EL (cell line): ENCODE results near the gene GOLGA8K.
"Not testable (repeated sequence)": the region's sequence is repeated elsewhere in the genome, so short reads cannot be mapped to it uniquely, and the experiment has no call there.

Experiments
- DNase-seq: peaks from one replicate; pipeline ENCODE4 v3.0.0-alpha.2; 2016

The GOLGA8K gene, protein sequence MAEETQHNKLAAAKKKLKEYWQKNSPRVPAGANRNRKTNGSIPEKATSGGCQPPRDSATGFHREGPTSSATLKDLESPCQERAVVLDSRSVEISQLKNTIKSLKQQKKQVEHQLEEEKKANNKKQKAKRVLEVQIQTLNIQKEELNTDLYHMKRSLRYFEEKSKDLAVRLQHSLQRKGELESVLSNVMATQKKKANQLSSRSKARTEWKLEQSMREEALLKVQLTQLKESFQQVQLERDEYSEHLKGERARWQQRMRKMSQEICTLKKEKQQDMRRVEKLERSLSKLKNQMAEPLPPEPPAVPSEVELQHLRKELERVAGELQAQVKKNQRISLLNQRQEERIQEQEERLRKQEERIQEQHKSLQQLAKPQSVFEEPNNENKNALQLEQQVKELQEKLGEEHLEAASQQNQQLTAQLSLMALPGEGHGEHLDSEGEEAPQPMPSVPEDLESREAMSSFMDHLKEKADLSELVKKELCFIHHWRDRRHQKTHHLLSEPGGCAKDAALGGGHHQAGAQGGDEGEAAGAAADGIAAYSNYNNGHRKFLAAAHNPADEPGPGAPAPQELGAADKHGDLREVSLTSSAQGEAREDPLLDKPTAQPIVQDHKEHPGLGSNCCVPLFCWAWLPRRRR

DNA sequence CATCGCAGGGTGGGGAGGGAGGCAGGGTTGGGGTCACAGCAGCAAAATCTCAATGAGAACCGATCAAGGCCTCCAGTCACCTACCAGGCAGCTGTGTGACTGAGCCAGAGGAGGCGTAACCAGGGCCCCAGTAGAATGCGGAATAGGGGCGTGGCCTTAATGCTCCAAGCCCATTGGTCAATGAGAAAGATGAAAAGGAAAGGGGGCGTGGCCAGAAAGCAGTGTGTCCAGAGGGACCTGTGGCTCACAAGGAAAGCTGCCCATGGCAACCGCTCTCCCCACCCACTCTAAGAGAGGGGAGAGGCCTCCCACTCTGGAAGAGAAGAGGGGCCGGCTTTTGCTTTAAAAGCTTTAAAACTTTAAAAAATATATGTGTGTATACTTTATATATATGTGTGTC lies at the start of gene GOLGA8K:
Gene GOLGA8K (minus strand): TSS at position 101 of the 400 bp plus-strand sequence. CDS start 98 bp downstream, at position 3.
- DNase-seq = not testable (repeated sequence)

DNA sequence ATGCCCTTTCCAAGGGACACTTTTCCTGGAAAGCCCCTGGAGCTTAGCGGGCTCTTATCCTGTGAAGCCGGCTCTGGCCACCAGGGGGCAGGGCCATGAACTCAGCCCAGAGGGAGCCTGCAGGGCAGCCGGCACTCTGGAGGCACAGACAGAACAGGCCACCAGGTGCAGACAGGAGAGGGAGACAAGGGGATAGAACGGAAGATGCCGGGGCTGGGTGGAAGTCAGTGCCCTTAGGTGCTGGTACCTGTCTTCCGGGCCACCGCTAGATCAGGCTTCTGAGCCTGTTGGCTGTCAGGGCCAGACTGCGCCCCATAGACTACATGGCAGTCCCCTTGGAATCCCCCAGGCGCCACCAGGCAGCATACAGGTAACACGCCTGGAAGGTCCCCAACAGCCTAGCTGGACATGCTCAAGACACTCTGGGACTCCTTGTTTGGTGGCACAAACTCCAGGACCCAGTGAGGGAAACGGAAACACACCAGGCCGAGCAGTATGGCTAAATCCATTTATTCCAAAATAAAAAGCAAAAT lies 37.4 kb upstream of the GOLGA8K start:
- not testable (repeated sequence) for DNase-seq

DNA sequence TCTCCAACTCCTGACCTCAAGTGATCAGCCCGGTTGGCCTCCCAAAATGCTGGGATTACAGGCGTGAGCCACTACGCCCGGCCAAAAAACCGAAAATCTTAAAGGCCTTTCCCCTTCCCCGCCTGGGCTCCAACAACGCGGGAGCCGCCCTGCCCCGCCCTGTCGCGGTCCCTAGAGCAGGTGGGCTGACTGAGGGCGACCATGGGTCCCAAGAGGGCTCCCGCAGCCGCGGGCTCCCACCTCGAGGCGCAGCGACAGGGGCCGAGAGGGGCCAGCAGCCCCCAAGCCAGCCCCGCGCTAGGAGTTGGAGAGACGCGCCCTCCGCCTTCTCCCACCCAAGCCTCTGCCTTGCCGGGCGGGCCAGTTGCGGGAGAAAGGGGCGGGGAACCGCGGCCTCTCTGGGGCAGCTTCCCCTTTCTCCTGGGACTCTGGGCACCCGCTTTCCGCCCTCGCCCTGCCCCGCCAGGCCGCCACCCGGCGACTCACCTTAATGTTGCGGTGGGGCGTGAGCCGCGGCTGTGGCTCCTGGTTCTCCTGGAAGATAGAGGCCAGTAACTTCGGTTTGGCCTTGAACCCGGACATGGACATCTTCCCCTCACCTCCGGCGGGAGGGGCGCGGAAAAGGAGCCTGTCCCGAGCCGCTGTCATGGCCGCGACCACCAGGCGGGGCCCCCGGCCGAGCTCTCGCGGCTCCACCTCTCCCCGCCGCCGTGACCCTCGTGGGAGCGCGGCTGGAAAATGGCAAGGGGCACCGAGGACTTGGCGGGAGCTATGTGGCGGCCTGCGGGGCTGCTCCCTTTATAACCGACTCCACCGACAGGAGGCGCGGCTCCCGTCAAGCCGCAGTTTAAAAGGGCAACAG lies 31.2 kb upstream of the GOLGA8K start:
- DNase-seq = not testable (repeated sequence)

DNA sequence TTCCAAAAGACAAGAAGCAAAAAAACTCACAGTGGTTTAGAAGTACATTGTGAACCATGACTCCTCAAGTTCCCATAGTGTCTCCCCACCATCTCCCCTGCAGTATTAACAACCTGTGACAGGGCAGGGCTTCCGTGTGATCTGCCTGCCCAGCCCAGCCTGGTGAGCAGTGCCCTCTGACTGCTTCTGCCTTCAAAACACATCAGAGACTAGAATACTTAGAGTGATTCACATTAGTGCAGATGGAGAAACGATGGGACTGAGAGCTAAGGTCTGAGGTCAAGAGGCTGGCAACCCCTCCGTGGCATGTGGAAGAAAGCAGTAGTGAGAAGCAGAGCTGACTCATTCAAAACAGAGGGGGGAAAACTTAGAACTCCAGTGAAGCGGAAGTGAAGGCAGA lies 24.5 kb upstream of the GOLGA8K start:
- DNase-seq = not testable (repeated sequence)

DNA sequence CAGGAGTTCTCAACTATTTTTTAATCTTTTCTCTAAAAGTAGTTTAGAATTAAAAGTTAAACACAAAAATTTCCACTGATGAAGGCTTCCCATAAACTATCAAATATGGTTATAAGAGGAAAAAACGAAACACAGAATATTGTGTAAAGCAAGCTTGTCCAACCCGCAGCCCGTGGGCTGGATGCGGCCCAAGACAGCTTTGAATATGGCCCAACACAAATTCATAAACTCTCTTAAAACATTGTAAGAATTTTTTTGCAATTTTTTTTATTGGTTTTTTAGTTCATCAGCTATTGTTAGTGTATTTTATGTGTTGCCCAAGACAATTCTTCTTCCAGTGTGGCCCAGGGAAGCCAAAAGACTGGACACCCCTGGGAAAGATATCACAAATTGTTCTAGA lies 23.4 kb upstream of the GOLGA8K start:
- not testable (repeated sequence) for DNase-seq

DNA sequence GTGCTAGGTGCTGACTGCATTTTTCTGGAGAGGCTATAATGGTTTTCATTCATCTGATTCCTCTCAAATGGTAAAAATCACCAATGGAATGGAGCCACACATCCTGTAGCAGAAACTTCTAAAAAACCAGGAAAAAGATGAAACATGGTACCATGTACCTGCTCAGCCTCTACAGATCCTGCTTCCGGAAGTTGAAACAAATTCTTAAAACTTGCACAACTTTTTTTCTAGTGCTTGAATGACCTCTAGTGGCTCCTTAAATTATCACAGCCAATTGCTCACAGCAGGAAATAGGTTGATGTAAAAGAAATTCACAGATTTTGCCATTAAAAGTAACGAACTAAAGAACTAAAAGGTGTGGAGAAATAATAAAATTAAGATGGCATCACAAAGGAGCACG lies 4.8 kb upstream of the GOLGA8K start:
- DNase-seq = not testable (repeated sequence)

DNA sequence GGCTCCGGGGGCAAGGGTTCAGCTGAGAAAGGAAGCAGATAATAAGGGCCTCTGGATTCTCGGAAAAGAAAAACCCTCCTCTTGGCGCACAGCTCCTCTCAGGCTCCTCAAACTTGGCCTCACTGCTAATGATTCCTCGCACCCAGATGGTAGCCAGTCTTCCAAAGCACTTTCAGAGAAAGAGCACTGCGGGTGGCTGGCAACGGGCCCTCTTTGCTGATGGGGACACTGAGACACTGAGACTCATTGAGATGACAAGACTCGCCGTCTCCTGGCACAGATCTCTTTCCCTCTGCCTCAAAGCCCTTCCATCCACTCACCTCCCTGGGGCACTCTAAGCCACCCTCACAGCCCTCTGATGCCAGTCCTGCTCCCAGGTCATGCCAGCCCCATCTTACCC lies 6.6 kb downstream of the GOLGA8K start:
- DNase-seq = not testable (repeated sequence)

DNA sequence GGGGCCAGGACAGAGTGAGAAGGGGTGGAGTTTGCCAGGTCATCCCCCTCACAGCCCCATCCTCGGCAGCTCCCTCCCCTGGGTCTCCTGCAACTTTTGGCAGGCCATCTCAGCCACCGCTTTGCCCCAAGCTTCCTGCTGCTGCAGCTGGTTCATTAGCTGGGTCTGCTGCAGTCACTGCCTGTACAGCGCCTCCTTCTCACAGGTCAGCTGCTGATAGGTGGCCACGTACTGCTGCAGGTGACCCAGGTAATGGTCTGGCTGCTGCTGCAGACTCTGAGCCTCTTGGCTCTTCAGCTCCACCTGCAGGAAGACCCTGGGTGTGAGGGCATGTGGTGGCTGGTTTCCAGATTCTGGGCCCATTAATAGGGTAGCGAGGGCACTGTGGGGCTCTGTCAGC lies 8.3 kb downstream of the GOLGA8K start:
- DNase-seq = not testable (repeated sequence)

DNA sequence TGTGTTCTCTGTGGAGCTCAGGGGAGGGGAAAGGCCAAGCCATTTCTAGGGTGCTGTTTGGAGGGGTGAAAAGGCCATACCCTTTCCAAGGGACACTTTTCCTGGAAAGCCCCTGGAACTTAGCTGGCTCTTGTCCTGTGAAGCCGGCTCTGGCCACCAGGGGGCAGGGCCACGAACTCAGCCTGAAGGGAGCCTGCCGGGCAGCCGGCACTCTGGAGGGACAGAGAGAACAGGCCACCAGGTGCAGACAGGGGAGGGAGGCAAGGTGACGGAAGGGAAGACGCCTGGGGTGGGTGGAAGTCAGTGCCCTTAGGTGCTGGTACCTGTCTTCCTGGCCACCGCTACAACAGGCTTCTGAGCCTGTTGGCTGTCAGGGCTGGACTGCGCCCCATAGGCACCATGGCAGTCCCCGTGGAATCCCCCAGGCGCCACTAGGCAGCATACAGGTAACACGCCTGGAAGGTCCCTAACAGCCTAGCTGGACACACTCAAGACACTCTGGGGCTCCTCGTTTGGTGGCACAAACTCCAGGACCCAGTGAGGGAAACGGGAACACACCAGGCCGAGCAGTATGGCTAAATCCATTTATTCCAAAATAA lies 14.9 kb downstream of the GOLGA8K start:
- DNase-seq = not testable (repeated sequence)

DNA sequence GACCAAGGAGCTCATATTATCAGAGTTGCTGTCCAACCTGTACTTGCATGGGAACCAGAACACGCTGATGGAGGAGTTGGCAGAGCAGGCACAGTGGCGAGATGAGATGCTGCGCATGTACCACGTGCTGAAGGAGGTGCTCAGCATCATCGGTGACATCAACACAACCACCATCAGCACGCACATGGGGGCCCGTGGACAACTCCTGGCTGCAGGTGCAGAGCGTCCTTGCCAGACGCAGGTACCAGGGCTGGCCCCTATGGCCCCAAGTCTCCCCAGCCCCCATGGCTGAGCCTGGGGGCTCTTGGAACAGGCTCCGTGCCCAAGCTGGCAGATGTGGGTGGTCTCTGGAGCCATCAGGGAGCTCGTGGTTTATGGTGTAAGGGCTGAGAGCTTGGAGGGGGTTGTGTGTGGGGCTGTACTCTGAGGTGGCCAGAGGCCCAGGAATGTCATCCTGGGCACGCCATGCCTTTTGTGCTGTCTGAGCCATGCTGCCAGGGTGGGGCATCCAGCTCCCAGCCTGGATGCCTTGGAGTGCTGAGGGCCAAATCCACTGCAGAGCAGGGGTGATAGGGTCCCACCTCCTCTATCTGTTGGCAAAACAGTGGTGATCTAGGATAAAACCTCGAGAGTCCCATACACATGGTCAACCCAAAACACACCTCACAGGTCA lies 17.1 kb downstream of the GOLGA8K start:
- not testable (repeated sequence) for DNase-seq

DNA sequence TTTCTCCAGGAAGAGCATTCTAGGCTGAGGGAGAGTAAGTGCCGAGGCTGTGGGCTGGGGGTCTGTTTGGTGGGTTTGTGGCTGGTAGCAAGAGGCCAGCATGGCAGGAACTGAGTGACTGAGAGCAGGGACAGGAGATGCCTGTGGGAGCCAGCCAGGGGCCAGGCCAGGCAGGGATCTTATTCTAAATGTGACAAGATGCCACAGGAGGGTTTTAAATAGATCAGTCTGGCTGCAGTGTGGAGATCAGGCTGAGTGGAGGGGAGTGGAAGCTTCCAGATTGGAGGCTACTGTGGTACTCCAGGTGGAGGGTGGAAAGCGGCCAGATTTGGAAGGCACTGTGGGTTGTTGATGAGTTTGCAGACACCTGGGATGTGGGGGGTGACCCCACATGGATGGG lies 28.9 kb downstream of the GOLGA8K start:
- not testable (repeated sequence) for DNase-seq

DNA sequence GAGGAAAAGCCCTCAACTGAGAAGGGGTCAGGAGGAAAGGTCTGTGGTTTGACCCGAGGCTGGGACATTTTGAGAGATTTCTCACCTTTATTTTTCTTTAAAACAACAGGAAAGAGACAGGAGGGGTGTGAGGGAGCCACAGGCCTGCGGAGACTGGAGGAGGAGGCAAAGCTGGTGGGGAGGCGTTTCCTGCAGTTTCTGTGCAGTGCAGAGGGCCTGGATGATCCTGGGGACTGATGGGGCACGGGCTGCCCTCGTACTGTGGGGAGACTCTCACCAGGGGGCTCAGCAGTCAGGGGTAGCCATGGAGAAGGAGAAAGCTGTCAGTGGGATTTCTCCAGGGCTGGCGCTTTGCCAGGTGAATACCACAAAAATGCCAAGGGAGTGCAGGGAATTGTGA lies 29.4 kb downstream of the GOLGA8K start:
- not testable (repeated sequence) for DNase-seq

DNA sequence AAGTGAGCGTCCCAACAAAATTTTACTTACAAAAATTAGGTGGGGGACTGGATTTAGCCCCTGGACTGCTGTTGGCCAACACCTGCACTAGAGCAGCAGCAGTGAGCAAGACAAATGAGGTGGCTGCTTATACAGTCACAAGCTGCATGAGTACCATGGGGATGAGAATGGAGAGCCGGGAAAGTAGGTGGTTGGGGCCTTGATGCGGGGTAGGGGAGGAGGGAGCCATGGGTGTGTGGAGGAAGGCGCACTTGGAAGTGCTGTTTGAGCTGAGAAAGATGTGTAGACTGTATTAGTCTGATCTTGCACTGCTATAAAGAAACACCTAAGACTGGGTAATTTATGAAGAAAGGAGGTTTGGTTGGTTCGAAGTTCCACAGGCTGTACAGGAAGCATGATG lies 31.0 kb downstream of the GOLGA8K start:
- DNase-seq = not testable (repeated sequence)

DNA sequence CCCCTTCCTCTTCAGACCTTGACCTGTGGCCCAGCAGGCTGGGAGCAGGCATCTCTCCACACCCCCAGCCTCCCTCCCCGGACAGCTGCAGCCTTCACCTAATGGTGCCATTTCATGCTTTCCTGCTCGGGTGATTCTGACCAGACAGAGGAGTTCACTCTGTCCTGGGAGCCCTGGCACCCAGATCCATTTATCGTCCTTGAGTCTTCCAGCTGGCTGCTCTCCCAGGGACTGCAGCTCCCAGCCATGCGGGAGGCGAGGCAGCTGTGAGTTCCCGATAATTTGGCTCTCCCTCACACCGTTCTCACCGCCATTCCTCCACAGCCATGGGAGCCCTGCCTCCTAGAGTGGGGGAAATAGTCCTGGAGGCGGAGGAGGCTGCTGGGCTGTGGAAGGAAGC lies 32.6 kb downstream of the GOLGA8K start:
- DNase-seq = not testable (repeated sequence)

DNA sequence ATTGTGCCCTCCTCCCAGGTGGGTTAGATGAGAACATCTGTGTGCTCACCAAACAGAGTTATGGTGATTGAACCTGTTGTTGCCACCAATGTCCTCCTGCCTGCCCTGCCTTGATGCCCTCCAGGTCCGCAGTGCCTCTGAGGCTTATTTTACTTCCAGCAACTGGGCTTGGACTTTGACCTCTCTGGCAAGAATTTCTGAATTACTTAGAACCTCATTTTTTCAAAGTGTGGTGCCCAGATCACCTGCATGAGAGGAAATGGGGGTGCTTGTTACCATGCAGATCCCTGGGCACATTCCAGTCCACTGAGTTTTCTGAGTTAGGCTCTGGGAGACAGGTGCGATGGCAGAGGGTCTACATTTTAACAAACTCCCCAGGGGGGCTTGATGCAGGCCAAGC lies 33.0 kb downstream of the GOLGA8K start:
- not testable (repeated sequence) for DNase-seq

DNA sequence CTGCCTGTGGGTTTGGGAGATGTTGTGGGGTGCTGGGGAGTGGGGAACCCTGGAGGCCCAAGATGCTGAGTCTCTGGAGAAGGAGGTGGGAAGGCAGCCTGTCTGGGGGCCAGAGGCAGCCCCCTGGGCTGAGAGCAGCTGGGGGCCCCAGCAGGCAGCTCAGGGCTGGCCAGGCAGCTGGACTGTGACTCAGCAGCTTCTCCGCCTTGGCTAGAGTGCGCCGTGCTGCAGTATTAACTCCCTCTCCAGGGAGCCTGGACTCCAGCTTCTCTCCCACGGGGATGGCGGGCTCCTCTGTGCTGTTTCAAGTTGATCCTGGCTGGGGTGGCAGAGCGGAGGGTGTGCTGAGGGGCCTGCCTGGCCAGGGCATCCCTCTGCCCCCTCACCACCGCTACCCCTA lies 36.6 kb downstream of the GOLGA8K start:
- DNase-seq = not testable (repeated sequence)

DNA sequence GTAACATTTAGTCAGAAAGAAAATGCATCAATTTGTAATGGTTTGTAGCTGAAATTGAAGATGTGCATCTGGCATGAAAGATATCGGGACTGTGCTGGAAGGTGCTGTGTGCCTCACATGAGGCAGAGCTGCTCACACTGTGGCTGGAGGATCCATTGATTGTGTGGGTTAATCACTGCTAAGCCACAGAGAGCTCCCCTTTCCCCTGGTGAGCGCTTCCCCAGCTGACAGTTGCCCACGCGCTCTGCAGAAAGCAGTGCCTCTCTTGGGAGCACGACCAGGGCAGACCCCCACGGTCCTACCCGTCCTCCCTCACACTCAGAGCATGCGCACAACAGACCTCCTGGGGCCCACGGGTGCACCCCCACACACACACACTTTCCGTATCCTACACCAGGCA lies 37.1 kb downstream of the GOLGA8K start:
- not testable (repeated sequence) for DNase-seq

DNA sequence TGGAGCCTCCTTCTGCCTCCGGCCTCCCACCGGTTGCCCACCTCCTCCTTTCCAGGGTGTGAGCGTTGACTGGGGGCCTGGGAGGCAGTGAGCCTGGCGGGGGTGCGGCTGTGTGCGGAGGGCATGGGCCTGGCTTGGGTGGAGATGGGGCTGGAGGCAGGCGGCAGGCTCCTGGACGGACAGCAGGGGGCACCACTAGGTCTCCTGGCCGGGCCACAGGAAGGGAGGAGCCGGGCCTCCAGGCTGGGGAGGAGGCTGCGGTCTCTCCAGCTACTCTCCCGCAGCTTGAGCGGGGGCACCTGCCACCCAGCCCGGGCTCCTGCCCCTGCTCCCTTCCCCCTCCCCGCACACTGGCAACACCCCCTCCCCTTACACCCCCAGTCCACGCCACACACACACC lies 38.1 kb downstream of the GOLGA8K start:
- not testable (repeated sequence) for DNase-seq

DNA sequence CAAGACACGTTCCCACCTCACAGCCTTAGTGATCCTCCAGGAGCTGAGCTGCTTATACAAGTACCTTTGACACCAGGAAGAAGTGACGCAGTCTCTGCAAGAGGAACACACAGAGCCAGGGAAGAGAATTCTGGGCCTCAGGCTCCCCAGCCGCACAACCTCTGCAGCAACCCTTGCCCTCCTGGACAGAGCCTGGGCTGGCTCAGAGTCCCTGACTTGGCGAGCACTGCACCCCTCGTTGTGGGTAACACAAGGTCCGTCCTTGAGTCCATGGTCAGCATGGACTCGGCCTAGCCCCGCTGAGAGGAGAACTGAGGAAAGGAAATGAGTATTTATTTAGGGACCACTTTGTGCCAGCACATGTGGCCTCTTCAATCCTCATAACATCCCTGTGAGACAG lies 39.6 kb downstream of the GOLGA8K start:
- DNase-seq = not testable (repeated sequence)

DNA sequence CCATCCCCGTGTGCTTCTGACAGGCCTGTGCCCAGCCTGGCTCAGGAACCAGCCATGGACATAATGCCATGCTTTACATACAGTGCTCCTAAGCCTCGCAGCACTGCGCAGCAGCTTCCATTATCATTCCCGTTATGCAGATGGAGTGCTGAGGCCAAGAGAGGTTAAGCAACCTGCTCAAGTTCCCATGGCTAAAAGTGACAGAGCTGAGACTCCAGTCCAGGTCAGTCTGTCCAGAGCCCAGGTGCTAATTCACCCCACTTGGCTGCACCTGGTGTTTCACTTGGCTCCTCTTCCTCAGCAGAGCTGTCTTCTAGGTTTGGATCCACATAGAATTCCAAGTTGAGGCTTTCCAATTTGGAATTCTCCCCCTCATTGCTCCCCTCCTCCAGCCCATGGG lies 41.4 kb downstream of the GOLGA8K start:
- not testable (repeated sequence) for DNase-seq

DNA sequence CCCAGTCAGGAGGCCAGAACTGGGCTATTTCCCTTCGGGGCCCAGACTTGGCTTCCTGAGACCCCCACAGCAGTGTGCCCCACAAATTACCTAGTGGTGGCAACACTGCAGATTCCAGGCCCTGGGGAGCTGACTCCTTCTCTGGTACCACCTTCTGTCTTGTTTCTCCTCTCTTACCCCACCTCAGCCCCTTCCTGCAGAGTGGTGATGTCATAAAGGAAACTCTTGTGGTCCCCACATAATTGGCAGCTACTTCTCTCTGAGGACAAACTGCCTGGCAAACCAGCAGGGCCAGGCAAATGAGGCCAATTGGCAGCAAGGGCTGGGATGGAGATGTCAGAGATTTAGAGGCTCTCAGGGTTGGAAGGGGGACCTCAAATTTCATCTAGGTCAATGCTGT lies 44.6 kb downstream of the GOLGA8K start:
- DNase-seq = not testable (repeated sequence)

DNA sequence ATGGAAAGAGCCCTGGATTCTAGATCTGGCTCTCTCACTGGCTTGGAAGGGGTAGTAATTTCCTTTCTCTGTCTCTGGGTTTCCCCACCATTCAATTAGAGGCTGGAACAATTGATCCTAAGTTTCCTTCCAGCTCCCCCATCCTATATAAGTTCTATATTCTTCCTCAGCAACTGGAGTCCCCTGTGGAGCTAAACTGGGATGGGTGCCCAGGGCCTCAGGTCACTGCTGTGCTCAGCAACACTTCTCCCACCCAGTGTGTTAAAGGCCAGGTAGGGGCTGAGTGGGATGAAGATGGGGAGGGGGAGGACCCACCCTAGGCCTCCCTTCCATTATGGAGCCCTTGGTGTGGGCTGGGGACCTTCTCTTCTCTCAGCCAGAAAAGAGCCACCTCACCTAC lies 46.2 kb downstream of the GOLGA8K start:
- not testable (repeated sequence) for DNase-seq
